NCI-H2107 treated with DMSO at 0.1 percent for 48 hours (cell line): ENCODE measurements around the gene VGLL4.

Experiments used
- DNase-seq: peaks from one replicate; lab custom pipeline; 2025; ENCODE audit not compliant: unreplicated experiment; lab: John Stamatoyannopoulos, UW

The VGLL4 gene

DNA sequence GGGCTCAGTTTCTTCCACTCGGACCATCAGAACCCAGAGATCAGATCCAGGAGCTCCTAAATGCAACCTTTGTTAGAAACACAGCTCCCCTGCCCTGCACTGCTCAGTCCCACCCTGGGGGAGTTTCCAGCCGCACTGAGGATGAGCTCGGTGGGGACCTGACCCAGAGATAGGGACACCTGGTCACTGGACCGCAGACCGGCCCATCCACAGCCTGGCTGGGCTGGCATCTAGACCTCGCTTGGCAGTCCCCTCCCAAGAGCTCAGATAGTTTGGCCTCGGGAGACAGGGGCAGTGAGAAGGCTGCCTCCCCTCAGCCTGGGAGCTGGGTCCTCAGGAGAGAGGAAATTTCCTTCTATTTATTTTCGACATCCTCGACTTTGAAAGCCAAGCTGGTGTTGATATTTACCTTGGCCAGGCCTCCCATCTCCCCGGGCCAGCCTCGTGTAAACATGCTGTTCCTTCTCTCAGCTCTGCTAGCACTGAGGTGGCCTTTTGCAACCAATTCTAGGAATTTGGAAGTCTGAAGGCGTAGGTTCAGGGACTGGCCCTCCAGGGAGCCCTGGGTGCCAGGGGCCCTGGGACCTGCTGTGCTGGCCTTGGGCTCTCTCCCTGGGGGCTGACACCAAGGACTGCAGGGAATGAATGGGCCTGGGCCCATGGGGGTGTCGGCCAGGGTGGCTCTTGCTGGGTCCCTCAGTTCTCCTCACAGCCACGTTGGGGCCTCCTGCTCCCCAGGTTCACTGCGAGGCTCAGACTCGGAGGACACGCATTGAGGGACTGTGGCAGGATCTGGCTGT, 90.1 kb downstream of the VGLL4 start:
- DNase-seq, result no peak

DNA sequence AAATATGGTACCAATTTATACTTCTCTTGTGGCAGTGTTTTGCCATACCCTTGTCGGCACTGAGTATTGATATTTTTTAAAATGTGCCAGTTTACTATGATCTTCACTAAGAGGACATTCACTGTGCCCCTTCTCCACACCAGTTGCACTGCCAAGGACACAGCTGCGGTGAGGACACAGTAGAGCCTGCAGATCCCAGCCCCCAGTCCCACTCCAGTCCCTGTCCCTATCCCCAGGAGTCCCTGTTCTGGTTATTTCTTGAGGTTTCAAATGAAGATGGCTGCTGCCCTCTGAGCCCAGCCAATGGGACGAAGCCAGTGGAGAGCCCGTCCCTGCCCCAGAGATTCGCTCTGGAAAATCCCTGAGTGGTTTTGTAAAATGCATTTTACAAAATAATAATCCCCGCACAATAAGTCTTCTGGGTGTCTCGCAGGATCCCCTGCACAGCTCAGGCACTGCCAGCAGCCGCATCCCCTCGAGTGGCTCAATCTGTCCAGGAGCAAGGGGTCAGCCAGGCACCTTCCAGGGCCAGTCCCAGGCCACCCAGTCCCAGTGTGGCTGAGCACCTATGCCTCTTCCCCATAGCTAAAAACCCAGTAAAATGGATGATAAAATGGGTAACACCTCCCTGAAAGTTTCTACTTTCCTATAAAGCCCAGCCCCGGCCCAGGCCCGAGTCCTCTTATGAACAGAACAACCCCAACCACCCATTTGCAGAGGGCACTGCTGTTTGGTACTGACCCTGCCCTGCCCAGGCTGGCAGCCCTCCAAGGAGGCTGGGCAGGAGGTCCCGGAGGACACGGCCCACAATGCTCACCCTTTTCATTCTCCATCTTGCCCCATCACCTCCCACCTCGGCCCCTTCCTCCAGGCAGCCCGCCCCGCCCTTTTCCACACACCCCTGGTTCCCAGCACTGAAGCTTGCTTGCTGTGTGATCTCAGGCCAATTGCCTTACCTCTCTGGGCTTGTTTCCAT, 91.1 kb downstream of the VGLL4 start:
- no peak for DNase-seq

DNA sequence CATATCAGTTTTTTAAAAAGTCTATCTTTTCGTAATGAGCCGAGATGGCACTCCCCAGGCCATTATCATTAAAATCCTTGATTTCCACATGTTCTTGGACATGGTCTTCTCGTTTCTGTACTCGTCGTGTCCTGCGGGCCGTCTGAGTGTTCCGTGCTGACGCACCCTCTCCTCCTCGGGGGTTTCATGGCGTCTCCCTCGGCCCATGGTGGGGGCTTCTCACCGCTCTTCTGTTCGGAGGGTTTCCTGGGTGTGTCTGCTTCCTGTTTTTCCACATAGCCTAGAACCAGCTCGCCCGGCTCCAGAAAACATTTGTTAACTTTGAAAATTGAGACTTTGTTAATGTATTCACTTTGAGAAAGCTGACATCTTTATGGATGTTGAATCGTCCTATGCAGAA, 92.7 kb downstream of the VGLL4 start:
- DNase-seq, result no peak

DNA sequence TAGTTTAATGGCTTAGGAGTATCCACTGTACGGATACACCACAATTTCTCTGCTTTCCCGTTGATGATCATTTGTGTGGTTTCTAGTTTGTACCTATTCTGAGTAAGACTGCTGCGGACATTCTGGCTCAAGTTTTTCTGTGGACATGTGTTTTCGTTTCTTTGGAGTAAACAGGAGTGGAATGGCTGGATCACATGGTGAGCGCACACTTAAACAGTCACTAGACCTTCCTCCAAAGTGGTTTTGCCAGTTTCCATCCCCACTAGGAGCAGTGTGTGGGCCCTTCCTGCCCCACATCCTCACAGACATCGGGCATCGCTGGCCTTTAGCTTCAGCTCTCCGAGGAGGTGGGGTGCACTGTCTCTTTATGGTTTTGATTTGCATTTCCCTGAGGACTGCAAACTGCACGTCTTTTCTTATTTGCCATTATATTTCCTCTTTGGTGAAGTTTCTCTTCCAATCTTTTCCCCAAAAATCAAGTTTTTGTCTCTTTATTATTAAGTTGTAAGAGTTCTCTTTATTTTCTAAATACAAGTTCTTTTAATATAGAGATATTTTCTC, 94.1 kb downstream of the VGLL4 start:
- DNase-seq, result no peak

DNA sequence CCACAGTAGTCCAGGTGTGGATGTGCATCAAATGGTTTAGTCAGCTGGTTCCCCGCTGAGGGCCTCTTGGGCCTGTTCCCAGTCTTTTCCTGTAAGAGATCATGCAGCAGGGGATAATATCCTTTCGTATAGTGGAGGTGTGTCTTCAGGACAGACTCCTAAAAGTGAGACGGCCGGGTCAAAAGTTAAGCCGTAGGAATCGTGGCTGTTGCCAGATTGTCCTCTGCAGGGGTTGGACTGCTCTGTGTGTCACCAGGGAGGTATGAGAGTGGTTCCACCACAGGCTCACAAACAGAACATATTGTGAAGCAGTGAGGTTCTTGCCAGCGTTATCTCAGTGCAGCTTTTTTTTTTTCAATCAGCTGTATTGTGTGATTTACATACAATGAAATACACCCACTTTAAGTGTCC, 95.0 kb downstream of the VGLL4 start:
- DNase-seq, result no peak

DNA sequence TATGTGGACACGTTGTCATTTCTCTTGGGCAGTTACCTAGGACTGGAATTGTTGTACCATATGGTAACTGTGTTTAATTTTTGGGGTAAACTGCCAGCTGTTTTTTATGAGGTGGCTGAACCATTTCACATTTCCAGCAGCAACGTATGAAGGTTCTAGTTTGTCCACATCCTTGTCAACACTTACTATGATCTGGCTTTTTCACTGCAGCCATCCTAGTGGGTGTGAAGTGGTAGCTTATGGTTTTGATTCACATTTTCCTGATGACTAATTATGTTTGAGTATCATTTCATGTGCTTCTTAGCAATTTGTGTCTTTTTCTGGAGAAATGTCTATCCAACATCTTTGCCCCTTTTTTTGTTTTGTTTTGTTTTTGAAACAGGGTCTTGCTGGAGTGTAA, 96.2 kb downstream of the VGLL4 start:
- no peak for DNase-seq

DNA sequence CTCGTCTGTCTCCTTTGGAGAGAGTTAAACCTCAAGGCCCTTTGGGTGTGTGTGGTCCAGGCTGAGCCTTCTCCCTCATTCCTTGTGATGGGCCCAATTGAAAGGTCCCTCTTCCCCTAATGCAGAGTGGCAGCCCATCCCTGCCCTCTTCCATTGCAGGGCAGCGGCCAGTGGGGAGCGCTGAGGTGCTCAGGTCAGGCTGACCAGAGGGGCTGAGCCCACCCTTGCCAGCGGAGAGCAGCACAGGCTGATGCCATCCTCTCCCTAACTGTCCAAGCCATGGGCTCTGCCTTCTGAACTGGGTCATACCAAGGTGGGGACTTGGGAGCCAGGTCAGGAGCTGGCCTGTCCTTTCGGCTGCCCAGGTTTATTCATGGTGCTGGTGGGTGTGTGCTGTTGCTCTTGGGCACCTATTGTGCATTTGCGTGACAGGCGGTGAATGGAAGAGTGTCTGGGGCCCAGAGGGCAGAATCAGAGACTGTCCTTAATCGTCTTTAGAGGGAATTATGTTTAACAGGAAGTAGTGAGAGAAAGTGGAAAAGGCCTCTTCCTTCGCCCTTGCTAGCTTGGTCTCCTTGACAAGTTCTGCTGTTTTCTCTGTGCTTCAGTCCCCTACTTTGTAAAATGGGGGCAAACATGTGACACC, 96.9 kb downstream of the VGLL4 start:
- DNase-seq, result no peak

DNA sequence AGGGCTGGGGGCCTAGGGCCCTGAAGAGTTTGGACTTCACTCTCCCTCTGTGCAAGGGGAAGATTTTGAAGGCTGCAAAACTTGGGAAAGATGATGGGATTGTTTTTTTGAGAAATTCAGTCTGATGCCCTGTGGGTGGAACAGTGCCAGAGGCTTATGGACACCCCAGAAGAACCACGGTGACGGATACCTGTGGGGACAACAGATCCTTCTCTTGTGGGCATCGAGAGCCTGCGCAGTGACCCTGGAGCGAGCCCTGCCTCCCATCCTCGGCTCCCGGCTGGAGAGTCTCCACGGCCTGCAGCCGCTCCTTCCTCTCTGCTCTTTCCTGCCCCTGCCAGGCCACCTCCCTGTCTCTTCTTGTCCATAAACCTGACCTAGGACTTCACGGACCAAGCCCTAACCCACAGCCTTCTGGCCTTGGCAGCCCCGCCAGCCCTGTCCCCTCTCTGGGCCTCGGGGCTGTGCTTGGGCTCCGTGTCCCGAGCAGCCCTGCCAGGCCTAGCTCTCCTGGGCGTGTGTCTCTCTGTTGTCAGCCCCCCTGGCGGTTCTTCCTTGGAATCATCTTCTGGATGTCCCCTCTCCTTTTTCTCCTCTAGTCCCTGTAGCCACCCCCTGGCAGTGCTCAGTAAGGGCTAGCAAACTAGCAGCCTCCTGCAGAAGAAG, 98.4 kb downstream of the VGLL4 start:
- DNase-seq, result no peak

DNA sequence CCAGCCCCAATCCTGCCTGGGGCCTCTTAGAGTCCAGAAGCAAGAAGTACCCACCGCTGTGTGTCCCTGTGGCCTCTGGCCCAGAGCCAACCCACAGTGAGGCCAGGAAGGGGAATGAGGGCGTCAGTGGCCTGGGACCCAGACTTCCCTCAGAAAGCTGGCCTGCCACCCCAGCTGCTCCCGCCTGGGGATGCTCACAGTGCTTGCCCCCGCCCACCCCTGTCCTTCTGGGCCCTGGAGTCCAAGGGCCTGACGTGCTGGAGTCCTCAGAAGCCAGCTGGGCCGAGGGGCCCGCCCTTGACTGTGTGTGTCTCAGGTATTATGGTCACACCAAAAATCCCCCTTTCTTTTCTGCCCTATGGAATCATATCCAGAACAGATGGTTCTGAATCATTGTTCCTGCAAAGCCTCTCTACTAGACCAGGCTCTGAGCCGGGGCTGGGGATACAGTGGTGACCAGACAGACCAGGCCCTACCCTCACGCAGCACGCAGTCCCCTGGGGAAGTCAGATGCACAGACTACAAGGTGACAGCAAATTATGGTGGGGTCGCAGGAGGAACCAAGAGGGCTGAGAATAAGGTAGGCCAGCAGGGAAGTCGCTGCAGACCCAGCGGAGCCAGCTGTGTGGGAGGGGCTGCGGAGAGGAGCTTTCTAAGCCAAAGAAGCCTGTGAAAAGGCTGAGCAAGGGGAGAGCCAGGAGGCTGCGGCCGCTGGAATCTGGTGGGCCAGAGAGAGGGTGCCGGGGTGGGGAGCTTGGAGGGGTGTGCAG, 99.1 kb downstream of the VGLL4 start:
- DNase-seq, result no peak

DNA sequence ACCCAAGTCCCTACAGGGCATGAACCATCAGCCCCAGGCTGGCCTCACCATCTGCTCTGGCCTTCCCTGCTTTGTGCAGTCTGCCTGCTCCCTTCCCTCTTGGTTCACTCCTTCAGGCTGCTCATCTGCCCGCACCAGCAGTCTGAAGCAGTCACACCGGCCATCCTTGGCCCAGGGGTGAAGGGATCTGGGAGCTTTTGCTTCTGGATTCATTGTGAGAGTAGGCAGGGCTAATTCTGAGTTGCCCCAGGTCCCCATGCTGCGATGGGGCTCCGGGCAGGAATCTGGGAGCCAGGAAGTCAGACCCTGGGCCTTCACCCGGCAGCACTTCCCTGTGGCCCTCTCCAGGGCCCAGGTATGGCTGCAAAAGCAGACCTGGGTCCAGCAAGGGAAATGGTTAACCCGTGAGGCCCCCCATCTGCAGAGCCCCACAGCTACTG, 99.7 kb downstream of the VGLL4 start:
- DNase-seq, result no peak

DNA sequence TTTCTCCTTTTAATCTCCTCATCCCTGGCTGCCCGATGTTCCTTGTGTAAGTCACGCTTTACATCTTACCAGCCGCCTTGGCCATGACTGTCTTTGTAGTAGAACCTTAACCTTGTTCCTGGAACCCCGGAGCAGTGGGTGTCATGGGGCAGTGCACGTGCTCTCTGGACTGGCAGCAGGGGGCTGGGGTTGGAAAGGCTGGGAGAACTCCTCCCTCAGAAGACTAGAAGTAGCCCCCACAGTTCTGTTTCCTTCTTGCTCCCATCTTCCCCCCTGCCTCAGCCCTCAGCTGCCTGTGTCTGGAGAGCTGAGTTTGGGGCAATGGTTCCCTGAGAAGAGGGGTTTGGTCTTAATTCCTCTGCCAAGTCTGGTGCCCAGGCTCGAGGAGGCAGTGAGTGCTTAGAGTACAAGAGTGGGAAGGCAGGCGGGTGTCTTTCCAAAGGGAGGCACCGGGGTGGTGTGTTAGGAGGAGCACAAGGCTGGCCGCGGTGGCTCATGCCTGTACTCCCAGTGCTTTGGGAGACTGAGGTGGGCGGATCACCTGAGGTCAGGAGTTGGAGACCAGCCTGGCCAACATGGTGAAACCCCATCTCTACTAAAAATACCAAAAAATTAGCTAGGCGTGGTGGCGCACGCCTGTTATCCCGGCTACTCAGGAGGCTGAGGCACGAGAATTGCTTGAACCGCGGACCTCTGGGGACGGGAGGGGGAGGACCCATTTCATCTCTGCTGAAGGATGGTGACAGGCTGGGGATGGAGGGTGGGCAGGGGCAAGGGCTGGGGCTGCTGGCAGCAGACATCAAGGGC, 100.4 kb downstream of the VGLL4 start:
- no peak for DNase-seq

DNA sequence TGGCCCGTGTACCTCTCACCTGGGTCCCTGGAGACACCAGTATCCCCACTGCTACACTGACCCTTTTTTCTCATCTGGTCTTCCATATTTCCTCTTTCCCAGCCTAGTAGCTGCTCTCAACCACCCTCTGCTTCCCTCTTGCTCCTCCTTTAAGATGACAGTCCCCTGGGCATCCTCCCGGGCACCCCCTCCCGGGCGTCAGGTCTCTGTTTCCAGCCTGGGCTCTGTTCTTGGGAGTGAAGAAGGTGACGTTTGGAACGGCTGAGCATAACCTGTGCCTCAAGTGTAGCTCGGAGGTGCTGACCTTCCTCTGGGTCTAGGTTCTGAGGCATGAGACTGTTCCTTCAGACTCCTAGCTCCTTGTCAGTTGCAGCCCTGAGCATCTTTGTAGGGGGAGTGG, 101.2 kb downstream of the VGLL4 start:
- no peak for DNase-seq

DNA sequence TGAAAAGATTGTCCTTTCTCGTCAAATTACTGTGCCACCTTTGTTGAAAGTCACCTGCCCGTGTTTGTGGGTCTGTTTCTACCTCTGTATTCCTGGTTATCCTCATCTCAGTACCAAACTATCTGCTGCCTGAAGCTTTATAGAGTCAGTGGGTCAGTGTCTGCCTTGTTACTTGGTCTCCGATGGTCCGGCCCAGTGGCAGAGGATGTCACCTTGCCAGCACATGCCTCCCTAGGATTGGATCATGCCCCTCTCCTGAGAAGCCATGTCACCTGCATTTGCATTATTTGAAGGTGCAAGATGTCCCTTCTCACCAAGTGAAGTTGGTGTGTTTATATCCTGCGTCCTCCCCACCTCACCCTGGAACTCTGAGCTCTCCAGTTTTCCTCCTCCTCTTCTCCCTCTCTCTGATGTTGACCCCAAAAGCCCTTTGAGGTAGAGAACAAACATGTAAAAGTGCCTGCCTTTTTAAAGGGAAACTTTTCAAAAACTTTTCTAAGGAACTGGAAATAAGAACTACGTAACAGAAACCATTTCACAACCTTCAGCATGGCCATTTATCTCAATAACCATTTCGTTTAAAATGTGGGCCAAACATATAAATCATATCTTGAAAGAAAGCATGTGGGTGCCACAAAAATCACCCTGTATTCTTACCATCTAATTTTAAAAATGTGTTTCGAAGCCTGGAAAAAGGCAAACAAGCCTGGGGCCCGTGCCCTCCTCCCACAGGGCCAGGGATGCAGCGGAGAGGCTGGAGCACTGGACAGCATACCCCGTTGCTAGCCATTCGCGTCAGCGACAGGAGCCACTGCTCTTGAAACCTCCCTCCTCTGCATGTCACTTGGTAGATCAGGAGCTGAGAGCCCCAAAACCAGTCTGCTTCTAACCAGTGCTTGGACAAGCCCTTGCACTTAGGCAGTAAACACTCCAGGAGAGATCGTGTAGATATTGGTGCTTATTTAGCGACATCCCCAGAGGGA, 102.1 kb downstream of the VGLL4 start:
- no peak for DNase-seq

DNA sequence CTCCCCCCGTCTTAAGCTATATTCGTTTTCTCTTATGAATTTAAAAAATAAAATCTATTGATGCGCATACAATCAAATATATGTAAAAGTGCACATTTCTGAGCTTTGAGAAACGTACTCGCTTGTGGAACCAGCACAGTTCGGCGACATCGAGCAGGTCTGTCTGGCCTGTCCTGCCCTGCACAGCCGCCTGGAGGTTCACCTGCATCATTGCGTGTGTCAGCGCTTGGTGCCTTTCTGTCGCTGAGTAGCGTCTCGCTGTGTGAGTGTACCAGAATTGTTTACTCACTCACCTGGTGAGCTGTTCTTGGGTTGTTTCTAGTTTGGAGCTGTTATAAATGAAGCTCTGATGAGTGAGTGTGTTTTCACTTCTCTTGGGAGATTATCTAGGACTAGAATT, 104.0 kb downstream of the VGLL4 start:
- DNase-seq, result no peak

DNA sequence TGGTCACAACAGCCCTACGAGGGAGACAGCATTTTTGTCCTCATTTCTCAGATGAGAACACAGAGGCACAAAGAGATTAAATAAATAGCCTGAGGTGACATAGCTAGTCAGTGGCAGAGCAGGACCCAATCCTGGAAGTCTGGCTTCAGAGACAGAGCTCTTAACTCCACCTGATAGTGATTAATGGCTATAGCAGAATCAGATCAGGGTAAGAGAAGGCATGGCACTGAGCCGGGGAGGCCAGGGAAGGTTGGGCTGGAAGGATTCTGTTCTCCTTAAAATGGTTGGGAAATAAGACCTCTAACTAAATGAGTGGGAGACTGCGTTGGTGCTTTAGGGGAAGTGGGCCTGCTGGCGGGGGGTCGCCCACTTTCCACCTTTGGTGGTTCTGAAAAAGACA, 104.5 kb downstream of the VGLL4 start:
- no peak for DNase-seq

DNA sequence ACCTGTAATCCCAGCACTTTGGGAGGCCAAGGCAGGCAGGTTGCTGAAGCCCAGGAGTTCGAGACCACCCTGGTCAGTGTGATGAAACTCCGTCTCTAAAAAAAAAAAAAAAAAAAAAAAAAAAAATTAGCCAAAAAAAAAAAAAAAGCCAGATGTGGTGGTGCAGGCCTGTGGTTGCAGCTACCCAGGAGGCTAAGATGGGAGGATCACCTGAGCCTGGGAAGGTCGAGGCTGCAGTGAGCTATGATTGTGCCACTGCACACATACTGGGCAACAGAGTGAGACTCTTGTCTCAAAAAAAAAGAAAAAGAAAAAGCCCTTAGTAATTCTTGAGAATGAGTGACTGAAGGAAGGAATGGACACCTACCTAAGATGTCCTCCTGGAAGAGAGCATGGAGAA, 105.1 kb downstream of the VGLL4 start:
- no peak for DNase-seq

DNA sequence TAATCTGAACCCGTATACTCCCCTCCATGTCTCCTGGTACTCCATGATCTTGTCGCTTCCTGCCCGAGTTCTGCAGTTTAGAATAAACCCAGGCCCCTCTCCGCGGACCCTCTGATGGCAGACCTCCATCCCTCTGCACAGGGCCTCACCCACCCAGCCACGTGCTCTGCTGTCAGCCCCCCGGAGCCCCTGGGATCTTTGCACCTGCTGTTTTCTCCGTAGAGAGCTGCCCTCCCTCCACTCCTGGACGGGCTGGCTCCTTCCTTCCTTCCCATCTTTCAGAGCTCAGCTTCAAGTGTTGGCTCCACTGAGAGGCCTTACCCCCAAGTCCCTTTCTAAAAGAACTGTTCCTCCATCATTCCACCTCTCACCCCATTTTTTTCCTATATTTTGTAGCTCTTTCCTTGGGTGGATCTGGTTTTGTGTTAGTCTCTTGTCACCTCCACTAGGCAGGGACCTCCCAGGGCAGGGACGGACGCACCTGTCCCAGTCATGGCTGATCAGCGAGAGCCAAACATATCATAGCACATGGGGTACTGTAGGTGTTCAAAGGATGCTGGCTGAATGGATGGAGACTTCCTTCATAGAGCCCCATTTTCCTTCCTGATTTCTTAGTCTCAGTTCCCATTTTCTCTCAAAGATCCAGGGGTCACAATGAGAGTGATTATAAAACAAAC, 106.6 kb downstream of the VGLL4 start:
- no peak for DNase-seq
